ENCODE measurements around the gene TUBGCP3. TPM values are rescaled to one million over a fixed set of nuclear protein-coding genes. Genes with fewer than 3 reads are reported as not detected.

The TUBGCP3 gene
- total RNA-seq, 1 experiment from 2014 or later = 51.4 TPM

DNA sequence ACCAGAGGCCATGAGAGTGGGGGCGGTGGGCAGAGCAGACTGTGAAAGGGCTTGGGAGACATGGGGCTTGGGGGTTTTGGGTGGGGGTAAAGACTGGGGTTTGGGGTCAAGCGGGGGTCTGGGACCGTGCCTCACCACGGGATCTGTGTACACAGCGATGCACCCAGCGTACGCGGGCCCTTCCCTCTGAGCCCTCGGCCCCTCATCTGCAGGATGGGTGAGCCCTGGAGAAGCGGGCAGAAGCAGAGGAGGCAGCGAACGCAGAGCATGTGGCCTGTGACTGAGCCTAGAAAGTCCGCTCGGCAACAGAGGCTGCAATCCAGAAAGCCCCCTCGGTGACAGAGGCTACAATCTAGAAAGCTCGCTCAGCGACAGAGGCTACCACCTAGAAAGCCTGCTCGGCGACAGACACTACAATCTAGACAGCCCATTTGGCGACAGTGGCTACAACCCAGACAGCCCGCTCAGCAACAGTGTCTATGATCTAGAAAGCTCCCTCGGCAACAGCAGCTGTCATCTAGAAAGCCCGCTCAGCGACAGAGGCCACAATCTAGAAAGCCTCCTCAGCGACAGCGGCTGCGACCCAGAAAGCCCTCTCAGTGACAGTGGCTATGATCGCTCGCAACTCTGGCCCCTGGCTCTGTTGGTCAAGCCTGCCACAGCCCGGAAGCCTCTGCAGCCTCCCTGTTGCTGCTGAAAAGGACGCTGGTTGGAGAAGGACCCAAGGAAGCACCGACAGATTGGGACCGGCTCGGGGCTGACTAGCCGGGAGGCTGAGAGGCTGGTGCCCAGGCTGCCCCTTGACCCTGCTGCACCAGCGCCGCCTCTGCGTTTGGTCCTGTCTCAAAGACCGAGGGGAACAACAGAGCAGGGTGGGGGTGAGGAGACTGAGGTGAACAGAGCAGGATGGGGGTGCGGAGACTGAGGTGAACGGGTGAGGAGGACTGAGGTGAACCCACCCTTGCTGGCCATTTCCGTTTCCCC lies 143.2 kb downstream of the TUBGCP3 start:
- H3K4me2 ChIP-seq (ENCODE audit: low read length) = no peak overlapping the region
- H3K9me2 ChIP-seq (ENCODE audit: insufficient read depth) = no peaks in the 10 kb centered on the region
- no peak for ATAC-seq
- no peak overlapping the region for H3K27ac ChIP-seq (ENCODE audit: low read depth, low read length)
- no peaks in the 10 kb centered on the region for H3K27me3 ChIP-seq (ENCODE audit: insufficient read depth, low read length)
- ChIA-PET POLR2A (no interaction called here), RAD21 (ENCODE audit: low non-redundant PET in 1 of 2, low total read pairs in 2 of 2, uncharacterized antibody in 2 of 2, unreplicated experiment in 2 of 2) (interaction anchor here (0.9 to 1.4 kb wide), 4 partner anchors 940 to 970 kb away, joined by 3 to 7 read pairs (median 4); no protein-coding TSS in a partner anchor), CTCF (interaction anchor here (0.6 to 3.3 kb wide), 4 partner anchors 342 to 970 kb away, joined by 3 to 26 read pairs (median 11); no protein-coding TSS in a partner anchor)
- no peaks in the 10 kb centered on the region for H3K79me2 ChIP-seq (ENCODE audit: insufficient read depth, low read length)
- H4K20me1 ChIP-seq (ENCODE audit: insufficient read depth) = no peaks in the 10 kb centered on the region
- no peaks in the 10 kb centered on the region for H3K9me3 ChIP-seq (ENCODE audit: control insufficient read depth in 1 of 2, insufficient read depth in 1 of 2, low read depth in 1 of 2, low read length in 2 of 2)
- no peak overlapping the region for H2AFZ ChIP-seq (ENCODE audit: low read depth, low read length, poor library complexity, severe bottlenecking)
- H3K4me1 ChIP-seq (ENCODE audit: control insufficient read depth in 1 of 2, insufficient read depth in 2 of 2, low read length in 2 of 2) = no peaks in the 10 kb centered on the region
- H3K9ac ChIP-seq (ENCODE audit: low read length) = no peak overlapping the region
- H3K36me3 ChIP-seq (ENCODE audit: control insufficient read depth in 1 of 2, insufficient read depth in 2 of 2, low read length in 2 of 2) = no peaks in the 10 kb centered on the region
- no peak overlapping the region for H3K4me3 ChIP-seq (replicated peaks in 1 of 2; ENCODE audit: low read depth in 1 of 2, low read length in 2 of 2)
- intact Hi-C loops (cut with micrococcal nuclease) = loop anchor here (1.0 to 10.0 kb wide), 4 partner anchors 162 to 970 kb away; no protein-coding TSS in a partner anchor
- no TSS peak for BruUV-seq (replicated peaks)
- no peak for DNase-seq (ENCODE audit: low read depth, low spot score)
- no peak for TF ChIP-seq SRF (IDR thresholded peaks at IDR 0.05; ENCODE audit: low read depth)
- no peak for TF ChIP-seq EGR1 (IDR thresholded peaks at IDR 0.05; ENCODE audit: low read depth)
- no peak for TF ChIP-seq ELF1 (IDR thresholded peaks at IDR 0.05; ENCODE audit: borderline replicate concordance, low read depth)
- TF ChIP-seq CTCF (IDR thresholded peaks at IDR 0.05 in 2 of 3, conservative IDR thresholded peaks at IDR 0.05 in 1 of 3; ENCODE audit: borderline replicate concordance in 1 of 3, insufficient read depth in 1 of 3, low read depth in 2 of 3, low read length in 2 of 3) = no peak
- TF ChIP-seq, protein P1, sequence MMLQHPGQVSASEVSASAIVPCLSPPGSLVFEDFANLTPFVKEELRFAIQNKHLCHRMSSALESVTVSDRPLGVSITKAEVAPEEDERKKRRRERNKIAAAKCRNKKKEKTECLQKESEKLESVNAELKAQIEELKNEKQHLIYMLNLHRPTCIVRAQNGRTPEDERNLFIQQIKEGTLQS (IDR thresholded peaks at IDR 0.05) = no peak
- TF ChIP-seq FOSL1 (IDR thresholded peaks at IDR 0.05; ENCODE audit: low read depth) = no peak
- TF ChIP-seq CEBPB (IDR thresholded peaks at IDR 0.05; ENCODE audit: low read depth) = no peak
- TF ChIP-seq SP1 (IDR thresholded peaks at IDR 0.05; ENCODE audit: low read depth) = no peak
- no peak for TF ChIP-seq TCF7L2 (IDR thresholded peaks at IDR 0.05; ENCODE audit: borderline replicate concordance, extremely low read depth, insufficient read depth, insufficient read length)
- TF ChIP-seq POLR2A (IDR thresholded peaks at IDR 0.05; ENCODE audit: borderline replicate concordance, extremely low read depth, insufficient read depth, insufficient read length) = no peak
- TF ChIP-seq SIN3A (IDR thresholded peaks at IDR 0.05; ENCODE audit: low read depth) = no peak
- no peak for TF ChIP-seq ZBTB33 (IDR thresholded peaks at IDR 0.05; ENCODE audit: extremely low read depth, insufficient replicate concordance, low read length)
- no peak for TF ChIP-seq JUND (IDR thresholded peaks at IDR 0.05)
- TF ChIP-seq YY1 (IDR thresholded peaks at IDR 0.05; ENCODE audit: extremely low read depth, insufficient replicate concordance, low read depth, low read length) = no peak
- no peak for TF ChIP-seq POLR2AphosphoS5 (IDR thresholded peaks at IDR 0.05; ENCODE audit: low read depth, low read length)
- TF ChIP-seq, protein P2, sequence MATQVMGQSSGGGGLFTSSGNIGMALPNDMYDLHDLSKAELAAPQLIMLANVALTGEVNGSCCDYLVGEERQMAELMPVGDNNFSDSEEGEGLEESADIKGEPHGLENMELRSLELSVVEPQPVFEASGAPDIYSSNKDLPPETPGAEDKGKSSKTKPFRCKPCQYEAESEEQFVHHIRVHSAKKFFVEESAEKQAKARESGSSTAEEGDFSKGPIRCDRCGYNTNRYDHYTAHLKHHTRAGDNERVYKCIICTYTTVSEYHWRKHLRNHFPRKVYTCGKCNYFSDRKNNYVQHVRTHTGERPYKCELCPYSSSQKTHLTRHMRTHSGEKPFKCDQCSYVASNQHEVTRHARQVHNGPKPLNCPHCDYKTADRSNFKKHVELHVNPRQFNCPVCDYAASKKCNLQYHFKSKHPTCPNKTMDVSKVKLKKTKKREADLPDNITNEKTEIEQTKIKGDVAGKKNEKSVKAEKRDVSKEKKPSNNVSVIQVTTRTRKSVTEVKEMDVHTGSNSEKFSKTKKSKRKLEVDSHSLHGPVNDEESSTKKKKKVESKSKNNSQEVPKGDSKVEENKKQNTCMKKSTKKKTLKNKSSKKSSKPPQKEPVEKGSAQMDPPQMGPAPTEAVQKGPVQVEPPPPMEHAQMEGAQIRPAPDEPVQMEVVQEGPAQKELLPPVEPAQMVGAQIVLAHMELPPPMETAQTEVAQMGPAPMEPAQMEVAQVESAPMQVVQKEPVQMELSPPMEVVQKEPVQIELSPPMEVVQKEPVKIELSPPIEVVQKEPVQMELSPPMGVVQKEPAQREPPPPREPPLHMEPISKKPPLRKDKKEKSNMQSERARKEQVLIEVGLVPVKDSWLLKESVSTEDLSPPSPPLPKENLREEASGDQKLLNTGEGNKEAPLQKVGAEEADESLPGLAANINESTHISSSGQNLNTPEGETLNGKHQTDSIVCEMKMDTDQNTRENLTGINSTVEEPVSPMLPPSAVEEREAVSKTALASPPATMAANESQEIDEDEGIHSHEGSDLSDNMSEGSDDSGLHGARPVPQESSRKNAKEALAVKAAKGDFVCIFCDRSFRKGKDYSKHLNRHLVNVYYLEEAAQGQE (IDR thresholded peaks at IDR 0.05; ENCODE audit: low read depth) = no peak
- TF ChIP-seq EZH2phosphoT487 (IDR thresholded peaks at IDR 0.05; ENCODE audit: borderline replicate concordance) = no peak
- TF ChIP-seq CBX3 (IDR thresholded peaks at IDR 0.05; ENCODE audit: low read depth) = no peak

Measured in HCT116 (cell line).